Measurements from ENCODE around the gene HDAC4. TPM values are rescaled to one million over a fixed set of nuclear protein-coding genes. Genes with fewer than 3 reads are reported as not detected.

HDAC4 gene
- total and polyA plus RNA-seq, 2 of the 8 experiments (the other 6 are each of a cell fraction or from before 2014, with no cell fraction given) = 15.4 to 31.5 TPM

- no peak for TF ChIP-seq HDAC6 (IDR thresholded peaks at IDR 0.05; ENCODE audit: low read depth, low read length)
These were observed 151.8 kb downstream of the HDAC4 start (continued) for GRCh38 chr2:239249048-239249447.

All from H1 (cell line).